Hematopoietic multipotent progenitor cell treated with erythropoietin and hydrocortisone succinate and interleukin-3 and kit ligand, for 6 days (in vitro differentiated cells): Measurements from ENCODE around the gene EPHA2.
"Not testable (repeated sequence)": the region's sequence is repeated elsewhere in the genome, so short reads cannot be mapped to it uniquely, and the experiment has no call there.

Source experiments
- DNase-seq: peaks from one replicate; pipeline ENCODE4 v3.0.0-alpha.2; 2015

The EPHA2 gene

DNA sequence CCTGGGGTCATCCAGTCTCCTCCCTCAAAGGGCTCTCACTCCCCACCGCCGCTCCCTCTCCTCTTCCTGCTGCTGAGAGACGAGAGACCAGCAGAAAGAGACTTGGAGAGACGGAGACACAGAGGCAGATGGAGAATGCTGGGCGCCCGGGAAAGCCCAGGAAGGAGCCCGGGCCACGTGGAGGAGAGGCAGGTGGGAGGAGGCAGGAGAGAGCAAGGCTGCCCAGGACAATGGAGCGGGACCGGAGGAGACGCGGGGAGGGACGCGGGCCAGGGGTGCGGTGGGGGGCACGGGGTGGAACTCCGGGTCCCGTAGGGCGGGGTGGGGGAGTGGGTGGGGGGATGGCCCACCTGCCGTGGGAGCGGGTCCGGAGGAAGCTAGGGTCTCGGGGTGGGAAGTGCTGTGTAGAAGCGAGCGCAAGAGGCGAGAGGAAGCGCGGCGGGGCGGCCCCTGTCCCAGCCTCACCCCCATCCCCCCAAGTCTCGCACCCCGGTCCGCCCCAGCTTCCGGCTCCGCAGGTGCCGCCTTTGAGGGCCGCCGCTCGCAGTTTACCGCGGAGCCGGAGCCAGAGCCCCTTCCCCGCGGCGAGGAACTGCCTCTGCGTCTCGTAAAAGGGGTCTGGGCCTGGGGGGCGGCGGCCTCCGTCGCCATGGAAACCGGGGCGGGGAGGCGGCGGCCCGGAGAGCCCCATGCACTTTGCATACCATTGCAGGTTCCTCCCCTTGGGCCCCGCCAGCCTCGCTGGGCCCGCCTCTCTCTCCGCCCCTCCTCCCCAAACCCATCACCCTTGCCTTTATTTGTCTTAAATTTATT lies 11.7 kb upstream of the EPHA2 start:
- no peak for DNase-seq

DNA sequence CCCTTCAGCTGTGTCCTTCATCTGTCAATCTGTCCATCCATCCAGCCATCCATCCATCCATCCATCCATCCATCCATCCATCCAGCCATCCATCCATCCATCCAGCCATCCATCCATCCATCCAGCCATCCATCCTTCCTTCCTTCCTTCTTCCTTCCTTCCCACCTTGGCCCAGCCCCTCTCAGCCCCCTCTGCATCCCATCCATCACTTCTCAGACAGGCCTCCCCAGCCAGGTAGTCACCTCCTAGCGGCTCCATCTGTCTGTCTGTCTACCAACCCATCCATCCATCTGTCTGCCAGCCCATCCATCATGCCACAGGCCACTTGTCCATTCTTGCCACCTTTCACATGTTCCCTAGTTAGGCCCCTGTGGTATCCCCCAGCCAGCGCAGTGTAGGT lies 10.2 kb upstream of the EPHA2 start:
- no peak for DNase-seq

DNA sequence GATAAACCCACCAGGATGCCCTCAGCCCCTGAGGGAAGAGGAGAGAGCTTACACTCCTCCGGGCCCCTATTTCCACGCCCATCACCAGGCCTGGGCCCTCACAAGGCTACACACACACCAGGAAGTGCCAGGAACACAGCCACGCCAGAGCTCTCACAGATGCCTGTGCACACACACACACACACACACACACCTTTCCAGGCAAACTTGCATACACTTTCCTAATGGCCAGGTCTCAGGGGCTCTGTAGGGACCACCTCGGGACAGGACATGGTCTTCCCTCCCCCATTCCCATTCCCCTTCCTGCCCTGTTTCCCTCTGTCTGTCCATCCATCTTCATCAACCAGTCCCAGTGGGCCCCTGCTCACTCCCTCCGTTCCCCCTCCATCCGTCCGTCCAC lies 9.7 kb upstream of the EPHA2 start:
- DNase-seq, result no peak

DNA sequence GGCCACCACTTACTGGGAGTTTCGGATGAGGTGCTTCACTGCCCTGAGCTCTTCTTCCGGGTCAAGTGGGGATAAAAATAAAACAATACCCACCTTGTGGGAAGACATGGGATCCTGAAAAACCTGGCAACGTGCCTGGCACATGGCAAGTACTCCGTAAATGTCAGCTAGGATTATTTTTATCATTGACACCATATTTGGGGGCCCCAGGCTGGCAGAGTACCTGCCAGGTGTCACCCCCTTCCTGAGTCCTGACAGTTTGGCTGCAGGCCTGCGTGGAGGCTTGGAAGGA lies 9.2 kb upstream of the EPHA2 start:
- no peak for DNase-seq

DNA sequence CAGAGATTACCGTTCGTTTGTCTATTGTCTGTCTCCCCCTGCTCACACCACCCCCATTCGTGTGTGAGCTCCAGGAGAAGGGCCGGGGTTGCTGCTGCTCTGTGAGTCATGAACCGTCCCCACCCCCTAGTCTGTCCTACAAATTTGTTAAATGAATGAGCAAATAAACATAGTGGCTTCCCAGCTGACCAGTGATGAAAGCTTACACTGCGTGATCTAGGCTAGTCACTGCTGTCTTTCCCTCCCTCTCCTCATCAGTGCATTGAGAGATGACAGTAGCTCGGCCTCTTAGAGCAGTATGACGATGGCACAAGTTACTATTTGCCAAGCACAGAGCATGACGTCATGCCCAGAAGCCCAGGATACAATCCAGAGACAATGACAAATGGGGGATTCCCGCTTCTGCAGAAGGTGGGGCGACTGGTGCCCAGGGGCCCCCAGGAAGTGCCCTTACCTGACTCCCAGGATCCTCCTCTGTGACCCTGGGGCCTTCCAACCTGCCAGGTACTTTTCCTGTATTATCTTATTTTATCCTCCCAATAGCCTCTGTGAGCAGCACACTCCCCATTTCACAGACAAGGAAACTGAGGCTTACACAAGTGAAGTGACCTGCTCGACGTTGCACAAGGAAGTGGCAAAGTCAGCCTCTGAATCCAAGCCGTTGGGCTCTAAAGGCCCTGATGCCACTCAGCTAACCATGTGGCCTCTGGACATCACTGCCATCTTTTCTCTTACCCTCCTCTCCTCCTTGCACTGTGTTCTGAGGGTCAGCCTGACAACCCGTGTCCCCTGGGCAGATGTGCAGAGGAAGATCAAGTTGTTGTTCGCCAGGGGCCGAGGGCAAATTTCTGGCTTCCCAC lies 8.6 kb upstream of the EPHA2 start:
- no peak for DNase-seq

DNA sequence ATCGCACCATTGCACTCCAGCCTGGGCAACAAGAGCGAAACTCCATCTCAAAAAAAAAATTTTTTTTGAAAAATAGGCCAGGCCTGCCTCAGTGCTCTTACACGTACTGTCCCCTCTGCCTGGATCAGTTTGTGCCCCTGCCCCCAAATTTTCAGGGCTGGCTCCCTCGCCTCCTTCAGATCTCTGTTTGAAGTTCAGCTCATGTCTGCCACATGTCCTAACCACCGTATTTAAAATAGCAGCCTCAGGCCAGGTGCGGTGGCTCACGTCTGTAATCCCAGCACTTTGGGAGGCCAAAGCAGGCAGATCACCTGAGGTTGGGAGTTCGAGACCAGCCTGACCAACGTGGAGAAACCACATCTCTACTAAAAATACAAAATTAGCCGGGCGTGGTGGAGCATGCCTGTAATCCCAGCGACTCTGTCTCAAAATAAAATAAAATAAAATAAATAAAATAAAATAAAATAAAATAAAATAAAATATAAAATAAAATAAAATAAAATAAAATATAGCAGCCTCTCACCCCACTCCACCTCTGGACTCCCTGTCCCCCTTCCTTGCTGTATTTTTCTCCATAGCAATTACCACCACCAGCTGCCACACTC lies 7.8 kb upstream of the EPHA2 start:
- not testable (repeated sequence) for DNase-seq

DNA sequence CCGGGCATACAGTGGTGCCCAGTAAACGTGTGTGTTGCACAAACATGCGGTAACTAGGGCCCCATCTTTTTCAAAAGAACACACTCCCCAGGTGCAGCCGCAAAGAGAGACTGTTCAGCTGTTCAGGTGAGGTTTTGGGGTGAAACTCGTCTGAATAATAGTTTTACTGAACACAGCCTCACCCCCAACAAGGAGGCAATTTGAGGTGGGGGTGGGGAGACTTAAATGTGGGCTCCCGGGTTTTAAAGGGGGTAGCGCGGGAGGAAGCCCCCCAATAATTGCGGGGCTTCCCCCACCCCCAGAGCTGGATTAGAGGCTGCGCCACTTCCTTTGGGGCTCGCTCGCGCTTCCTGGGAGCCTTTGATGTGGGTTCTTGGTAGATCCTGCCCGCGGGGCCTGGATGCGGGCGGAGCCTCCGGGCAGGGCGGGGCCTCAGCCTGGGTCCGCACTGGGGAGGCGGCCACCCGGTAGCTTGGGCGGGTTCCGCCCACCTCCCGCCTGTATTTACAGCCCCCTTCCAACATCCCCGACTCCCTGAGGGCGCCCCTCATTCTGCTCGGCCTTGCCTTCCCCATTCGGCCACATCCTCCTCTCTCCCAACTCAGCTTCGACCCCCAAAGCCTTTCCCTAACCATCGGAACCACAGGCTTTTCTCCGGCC lies 6.4 kb upstream of the EPHA2 start:
- peak; percentile 39 for DNase-seq

DNA sequence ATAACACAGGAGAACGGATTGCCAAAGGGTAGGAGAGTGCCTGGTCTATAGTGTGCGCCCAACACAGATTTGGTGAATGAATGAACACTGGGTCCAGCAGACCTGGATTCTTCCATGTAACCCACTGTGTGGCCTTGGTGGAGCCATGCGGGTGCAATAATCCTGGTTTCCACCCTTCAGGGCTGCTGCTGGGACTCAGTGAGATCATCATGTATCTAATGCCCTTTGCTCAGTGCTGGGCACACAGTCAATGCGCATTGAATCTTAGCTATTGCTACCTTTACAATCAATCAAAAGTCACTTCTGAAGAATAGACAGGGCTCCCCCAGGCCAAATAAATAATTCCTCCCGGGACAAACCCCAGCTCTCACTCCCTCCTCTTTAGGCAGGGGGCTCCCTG lies 5.8 kb upstream of the EPHA2 start:
- no peak for DNase-seq

DNA sequence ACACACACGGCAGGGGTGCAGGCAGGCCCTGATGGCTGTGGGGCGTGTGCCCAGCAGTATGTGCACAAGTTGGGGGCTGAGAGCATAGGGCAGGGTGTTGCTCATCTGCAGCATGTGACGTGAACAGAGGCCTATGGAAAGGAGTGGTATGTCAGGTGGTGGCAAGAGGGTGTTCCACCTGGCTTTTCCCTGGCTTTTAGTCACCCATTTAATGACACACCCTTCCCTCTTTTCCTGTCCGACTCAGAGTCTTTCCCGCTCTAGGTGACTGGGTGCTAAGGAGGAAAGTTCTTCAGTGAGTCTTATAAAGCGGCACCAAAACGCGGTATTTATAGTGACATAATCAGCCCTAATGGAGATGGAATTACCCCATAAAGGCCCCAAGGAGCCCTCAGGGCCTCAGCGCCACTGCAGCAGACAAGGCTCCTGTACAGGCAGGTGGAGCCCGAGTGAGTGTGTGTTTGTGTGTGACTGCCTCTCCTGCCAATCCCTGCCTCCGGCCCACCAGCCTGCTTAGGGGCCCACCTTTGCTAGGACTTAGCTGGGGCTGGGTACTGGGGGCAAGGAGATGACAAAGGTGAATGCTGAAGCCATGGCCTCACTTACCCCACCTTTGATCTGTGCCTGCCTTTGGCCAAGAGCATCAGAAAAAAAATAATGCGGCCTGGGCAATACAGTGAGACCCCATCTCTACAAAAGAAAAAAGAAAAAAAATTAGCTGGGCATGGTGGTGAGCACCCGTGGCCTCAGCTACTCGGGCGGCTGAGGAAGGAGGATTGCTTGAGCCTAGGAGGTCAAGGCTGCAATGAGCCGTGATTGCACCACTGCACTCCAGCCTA lies 3.3 kb upstream of the EPHA2 start:
- DNase-seq, result no peak

DNA sequence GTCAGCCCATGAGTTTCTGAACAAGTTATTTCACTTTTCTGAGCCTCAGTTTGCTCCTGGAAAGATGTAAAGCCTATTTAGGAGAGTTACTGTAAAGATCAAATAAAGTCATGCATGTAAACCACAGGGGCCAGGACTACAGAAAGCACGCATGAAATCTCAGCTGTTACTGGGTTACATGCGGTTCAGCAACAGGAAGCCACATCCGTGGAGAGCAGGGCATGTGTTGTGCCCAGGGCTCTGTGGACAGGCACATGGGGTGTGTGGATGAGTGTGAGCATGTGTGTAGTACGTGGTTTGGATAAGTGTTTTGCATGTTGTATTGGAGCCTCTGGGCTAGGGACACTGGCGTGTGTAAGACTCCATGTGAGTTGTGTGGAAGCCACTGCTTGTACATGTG lies 2.2 kb upstream of the EPHA2 start:
- no peak for DNase-seq

DNA sequence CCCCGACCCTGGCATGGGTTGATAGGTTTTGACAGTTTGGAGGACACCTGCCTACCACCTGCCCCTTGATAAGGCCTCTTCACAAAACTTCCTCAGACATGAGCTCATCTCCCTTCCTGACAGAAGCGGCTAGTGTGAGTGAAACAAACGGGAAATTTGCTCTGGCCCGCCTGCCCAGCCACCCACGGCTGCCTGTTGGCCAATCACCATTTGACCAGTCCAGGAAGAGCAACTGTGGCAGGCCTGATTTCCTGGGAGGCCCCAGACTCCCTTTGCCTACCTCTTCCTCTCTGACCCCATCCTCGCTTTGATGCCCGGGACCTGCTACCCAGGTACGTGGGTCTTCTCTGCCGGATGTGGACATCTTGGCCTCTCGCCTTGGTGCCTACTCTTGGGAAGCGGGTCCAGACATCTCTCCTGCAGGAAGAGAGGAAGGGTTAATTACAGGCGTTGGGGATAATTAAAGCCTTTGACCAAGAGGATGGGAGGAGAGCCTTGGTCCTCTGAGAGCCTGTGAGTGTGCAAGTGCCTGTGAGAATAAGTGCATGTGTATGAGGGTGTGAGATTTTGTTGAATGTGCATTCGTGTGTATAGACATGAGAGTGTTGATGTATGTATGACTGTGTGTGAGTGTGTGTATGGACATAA lies 1.1 kb upstream of the EPHA2 start:
- DNase-seq, result no peak

DNA sequence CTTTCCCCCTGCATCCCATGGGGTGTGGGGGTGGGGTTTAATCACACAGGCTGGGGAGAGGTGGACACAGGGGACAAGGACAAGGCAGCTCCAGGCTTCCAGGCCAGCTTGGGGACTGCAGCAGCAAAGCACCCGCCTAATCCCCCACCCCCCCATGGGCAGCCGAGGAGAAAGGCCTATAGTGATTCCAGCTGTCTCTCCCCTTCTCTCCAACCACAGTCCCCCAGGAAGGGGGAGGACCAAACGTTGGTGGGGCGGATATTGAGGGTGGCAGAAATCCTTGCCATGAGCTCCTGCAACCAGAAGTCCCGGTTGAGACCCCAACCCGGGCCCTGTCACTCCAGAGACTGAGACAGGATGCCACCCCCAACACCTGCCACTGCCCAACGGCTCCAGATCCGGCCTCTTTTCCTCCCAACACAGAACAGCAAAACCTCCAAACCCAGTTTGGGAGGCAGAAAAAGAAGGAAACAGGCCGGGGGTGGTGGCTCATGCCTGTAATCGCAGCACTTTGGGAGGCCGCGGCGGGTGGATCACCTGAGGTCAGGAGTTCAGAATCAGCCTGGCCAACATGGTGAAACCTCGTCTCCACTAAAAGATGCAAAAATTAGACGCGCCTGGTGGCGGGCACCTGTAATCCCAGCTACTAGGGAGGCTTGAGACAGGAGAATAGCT lies 1.7 kb downstream of the EPHA2 start:
- DNase-seq, result no peak

DNA sequence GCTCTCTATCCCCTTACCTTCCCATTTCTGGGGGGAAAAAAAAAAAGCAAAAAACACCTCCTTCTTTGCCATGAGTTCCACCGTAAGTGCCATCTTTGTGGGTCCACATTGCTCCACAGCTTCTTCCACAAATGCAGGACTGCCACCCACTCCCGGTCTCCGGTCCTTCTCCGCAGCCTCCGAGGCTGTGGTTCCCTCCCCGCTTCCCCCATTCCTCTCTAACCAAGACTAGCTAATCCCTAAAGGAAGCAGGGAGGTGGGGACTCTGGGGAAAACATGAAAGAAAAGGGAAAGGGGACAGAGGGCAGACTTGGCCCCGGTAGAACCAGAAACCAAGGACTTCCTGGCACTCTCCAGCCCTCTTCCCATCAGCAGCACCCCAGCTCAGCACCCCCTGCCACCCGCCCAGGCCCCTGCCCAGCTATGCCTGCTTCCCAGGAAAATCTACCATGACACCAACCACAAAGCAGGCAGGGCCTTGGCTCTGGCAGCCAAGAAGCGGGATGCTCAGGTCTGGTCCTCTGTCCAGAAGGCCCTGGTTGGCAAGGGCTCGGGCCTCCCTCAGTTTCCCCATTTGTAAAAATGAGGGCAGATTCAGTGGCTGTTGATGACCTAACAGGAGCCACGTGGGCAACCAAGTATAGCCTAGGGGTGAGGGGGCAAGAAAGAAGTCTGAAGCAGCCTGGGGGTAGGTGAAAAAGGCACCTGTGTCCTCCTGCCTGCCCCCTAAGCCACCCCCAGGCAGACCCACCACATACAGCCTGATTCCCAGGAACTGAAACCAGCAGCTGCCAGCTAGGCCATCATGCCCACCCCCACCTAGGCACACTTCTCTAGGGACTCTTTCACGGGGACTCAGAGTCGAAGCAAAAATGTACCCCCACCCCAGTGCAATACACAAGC lies 2.5 kb downstream of the EPHA2 start:
- no peak for DNase-seq

DNA sequence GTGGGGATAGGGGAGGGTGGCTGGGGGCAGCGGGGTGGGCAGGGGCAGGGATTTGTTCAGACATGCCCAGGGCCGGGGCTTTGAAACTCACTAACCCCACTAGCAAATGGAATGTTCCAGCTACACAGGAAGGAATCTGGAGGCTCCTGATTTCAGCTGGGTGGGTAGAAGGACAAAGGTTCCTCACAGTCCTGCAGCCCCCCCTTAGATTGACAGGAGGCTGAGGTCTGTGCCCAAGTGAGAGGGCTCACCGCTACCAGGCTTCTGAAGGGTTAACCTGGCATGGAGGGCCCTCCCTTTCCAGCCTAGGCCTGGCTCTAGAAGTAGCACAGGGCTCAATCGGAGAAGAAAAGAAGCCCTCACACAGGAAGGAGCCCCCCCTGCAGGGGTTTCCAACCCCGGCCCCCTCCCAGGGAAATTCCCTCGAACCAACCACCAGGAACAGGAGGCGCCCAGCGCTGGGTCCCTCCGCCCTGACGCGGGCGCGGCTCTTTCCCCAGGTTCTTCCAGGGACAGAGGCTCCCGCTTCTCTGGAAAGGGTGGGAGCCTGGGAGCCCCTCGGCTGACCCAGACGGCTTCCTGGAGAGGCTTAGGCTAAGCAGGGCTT lies 3.3 kb downstream of the EPHA2 start:
- DNase-seq, result no peak

DNA sequence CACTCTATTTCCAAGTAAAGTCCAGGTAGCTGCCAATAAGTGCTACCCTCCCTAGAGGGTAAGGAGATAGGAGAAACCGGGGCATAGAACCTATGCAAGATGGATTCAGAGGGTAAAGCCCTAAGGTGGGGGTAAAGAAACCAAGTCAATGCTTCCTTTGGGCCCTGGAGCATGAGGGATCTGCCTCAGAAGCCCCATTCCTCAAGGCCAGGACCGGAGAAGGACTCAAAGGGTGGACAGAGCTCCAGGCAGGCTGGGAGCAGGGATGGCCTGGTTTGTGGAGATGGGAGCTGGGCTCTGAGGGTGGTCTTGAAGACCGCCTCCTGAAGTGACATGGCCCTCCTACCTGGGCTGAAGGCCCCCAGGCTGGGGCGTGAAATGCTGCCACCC lies 3.9 kb downstream of the EPHA2 start:
- DNase-seq, result no peak

DNA sequence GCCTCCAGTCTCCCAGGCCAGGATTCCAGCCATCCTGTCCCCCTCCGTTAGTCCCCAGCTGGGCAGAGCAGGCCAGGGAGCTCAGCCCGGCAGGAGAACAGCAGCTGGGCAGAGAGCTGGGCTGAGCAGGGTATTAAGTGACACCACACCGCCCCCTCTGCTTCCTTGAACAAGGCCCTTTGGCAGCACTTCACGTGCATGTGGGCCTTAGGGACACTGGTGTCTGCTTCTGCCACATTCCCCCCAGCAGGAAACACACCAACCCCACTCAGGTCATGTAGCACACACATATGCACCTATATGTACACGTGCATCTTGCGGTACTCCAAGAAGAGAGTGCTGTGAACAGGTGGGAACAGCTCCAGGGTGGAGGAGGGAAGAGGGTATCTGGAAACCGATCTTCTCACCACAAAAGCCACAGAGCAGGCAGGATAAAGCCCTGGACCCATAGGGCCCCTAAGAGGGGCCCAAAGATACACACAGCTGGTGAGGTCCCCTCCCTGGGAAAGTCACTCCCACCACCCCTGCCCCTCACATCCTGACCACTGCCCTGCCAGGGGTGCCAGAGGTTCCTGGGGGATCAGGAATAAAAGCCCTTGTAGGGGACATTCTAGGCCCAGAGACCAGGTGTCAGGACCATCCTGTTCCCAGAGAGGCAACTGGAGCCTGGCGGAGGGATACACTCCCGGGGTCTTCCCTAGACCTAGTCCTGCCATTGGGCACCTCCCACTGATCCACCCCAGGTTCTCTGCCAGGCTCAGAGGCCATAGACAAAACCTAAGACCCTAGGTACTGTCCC lies 4.5 kb downstream of the EPHA2 start:
- peak; percentile 78 for DNase-seq

DNA sequence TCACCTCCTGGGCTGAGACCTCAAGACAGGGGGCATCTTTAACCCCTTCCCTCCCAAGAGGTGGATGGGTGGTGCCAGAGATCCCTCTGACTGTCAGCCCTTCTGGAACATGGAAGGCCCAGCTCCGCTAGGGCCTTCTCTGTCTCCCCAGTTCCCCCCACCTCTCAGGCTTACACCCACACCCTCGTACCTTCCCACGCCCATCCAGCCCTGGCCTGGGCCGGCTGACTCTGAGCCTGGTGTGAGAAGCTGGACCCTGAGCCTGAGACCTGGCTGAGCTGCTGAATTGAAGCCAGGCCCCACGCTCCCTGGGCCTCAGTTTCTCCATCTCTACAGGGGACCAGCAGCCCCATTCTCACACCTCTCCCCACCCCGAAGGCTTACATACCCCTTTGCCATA lies 5.4 kb downstream of the EPHA2 start:
- no peak for DNase-seq

DNA sequence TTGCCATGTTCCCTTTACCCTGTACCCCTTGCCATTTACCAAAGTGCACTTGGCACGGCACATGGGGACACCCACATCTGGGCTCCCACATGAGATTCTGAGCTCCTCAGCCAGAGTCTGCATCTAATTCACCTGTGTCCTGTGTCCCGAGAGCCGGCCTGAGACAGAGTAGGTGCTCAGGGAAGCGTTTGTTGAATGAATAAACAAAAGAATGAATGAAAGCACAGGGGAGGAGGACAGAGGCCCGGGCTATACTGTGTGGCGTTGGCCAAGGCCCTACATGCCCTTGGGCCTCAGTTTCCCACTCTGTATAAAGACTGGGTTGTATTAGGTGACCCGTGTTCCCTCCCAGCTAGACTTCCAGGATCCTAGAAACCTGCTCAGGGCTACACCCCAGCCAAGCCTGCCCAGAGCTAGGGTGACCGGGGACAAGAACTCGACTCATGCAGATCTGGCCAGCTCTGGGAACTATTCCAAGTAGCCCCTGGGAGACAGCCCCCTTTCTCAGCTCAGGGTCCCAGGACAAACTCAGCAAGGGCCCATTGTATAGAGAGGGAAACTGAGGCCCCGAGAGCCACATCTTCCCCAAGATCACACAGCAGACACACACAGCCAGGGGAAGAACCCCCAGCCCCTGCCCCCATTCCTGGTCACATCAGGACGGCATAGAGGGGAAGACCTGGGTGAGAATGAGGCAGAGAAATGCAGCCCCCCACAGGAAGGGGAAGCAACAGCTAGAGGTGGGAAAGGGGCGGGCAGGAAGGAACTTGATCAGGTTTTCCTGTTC lies 6.0 kb downstream of the EPHA2 start:
- no peak for DNase-seq
